Measurements from ENCODE around the gene NACC2.

DNA sequence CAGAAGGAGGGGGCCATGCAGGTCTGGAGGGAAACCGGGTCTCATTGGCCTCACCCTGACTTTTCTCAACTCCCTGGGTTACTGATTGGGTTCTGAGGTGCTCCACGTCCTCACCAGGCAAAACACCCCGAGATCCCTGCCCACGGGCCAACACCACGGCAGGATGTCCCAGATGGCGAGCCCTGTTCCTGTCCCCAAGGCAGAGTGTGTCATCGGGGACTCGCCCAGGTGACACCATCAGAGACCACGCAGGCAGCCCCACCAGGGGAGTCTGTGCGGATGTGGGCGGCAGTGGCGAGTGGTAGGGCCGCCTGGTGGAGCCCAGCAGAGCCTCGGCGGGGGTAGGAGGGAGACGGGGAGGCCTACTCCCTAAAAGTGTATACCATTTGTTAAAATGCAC lies 74.9 kb downstream of the NACC2 start:
- TF ChIP-seq JUND (IDR thresholded peaks at IDR 0.05) (no peak), SP1 (IDR thresholded peaks at IDR 0.05) (no peak), CTCF (IDR thresholded peaks at IDR 0.05; ENCODE audit: low read depth, low read length, missing input control) (no peak), YY1 (IDR thresholded peaks at IDR 0.05) (no peak), TAF1 (conservative IDR thresholded peaks at IDR 0.05) (no peak), HNF4G (IDR thresholded peaks at IDR 0.05) (no peak)
- TF ChIP-seq, protein P1, sequence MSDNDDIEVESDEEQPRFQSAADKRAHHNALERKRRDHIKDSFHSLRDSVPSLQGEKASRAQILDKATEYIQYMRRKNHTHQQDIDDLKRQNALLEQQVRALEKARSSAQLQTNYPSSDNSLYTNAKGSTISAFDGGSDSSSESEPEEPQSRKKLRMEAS (IDR thresholded peaks at IDR 0.05): no peak

Measured in liver (tissue), 3 donors.